Measurements from ENCODE around the gene SLC15A3.

Gene SLC15A3

DNA sequence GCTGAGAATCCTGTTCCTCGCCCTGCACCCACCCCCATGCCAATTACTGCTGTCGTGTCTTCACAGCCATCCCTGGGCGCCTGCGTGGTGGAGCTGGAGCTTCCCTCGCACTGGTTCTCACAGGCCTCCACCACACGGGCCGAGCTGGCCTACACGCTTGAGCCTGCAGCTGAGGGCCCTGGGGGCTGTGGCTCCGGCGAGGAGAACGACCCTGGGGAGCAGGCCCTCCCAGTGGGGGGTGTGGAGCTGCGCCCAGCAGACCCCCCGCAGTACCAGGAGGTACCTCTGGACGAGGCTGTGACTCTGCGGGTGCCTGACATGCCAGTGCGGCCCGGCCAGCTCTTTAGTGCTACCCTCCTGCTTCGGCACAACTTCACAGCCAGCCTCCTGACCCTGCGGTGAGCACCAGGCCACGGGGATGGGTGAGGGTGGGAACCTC is 23.4 kb downstream of the SLC15A3 start:
- H3K4me1 Mint-ChIP-seq (ENCODE audit: low read depth in 2 of 2), result peaks cover 5 to 6% of the 10 kb centered on the region in 2 donors
- DNase-seq, result no peak
- H3K9me3 Mint-ChIP-seq, result no peaks in the 10 kb centered on the region
- ATAC-seq (replicated peaks), result no peak
- no peak overlapping the region for H3K4me3 Mint-ChIP-seq
- H3K36me3 Mint-ChIP-seq (ENCODE audit: insufficient read depth), result peaks cover 3% of the 10 kb centered on the region
- H3K27ac Mint-ChIP-seq, result no peak overlapping the region
- peaks cover 12 to 62% of the 10 kb centered on the region in 2 donors for H3K27me3 Mint-ChIP-seq

DNA sequence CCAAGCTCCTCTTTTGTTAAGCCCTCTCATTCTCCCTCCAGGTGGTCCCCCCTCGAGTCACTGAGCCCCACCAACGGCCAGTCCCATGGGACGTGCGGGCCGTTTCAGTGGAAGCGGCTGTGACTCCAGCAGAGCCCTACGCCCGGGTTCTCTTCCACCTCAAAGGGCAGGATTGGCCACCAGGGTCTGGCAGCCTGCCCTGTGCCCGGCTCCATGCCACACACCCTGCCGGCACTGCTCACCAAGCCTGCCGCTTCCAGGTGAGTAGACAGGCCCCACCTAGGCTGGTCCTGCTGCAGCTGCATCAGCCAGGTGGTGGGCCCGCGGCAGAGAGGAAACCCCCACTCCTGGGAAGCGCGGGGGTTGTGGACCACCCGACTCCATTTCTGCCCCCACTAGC is 24.4 kb downstream of the SLC15A3 start:
- DNase-seq (no peak), ATAC-seq (replicated peaks) (no peak)
- H3K27ac Mint-ChIP-seq, result no peak overlapping the region
- no peak overlapping the region for H3K4me3 Mint-ChIP-seq
- H3K9me3 Mint-ChIP-seq, result no peaks in the 10 kb centered on the region
- peaks cover 12 to 72% of the 10 kb centered on the region in 2 donors for H3K27me3 Mint-ChIP-seq
- H3K4me1 Mint-ChIP-seq (ENCODE audit: low read depth in 2 of 2), result peaks cover 7 to 9% of the 10 kb centered on the region in 2 donors
- H3K36me3 Mint-ChIP-seq (ENCODE audit: insufficient read depth), result peaks cover 3% of the 10 kb centered on the region

DNA sequence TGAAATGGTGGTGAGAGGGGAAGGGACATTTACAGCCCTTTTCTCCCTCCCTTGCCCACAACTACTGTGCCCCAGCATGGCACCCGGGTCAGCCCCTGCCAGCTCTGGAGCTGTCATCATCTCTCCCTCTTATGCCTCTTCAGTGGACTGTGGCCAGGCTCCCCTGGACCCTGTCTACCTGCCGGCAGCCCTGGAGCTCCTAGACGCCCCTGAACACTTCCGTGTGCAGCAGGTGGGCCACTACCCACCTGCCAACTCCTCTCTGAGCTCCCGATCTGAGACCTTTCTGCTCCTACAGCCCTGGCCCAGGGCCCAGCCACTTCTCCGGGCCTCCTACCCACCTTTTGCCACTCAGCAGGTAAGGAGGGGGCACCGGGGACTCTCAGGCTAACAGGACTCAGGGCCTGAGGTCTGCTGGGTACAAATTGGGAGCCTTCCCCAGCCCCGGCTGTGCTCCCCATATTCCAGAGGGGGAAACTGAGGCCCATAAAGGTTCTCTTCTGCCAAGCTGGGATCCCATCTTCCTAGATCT is 24.8 kb downstream of the SLC15A3 start:
- Mint-ChIP-seq H3K27ac (no peak overlapping the region), H3K4me3 (no peak overlapping the region), H3K9me3 (no peaks in the 10 kb centered on the region), H3K36me3 (ENCODE audit: insufficient read depth) (peaks cover 5% of the 10 kb centered on the region), H3K4me1 (ENCODE audit: low read depth in 2 of 2) (peaks cover 11 to 13% of the 10 kb centered on the region in 2 donors), H3K27me3 (peaks cover 12 to 77% of the 10 kb centered on the region in 2 donors)
- DNase-seq (no peak), ATAC-seq (replicated peaks) (no peak)

DNA sequence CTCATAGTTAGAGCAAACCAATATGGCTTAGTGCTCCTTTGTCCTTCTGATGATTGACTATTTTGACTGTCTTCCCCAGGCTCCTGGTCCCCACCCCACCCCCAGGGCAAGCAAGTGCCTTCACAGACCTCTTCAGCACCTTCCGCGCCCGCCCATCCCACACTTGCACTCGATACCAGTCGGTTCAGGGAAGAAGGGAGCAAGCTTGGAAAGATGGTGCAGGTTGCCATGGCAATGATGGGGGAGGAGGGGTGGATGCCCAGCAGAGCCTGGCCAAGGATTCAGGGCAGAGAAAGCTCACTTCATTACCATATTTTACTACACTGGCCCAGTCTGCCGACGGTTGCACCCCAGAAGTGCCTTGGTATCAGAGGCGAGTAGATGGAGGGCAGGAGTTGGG is 25.5 kb downstream of the SLC15A3 start:
- no peak overlapping the region for H3K4me3 Mint-ChIP-seq
- peaks cover 12 to 78% of the 10 kb centered on the region in 2 donors for H3K27me3 Mint-ChIP-seq
- no peak overlapping the region for H3K27ac Mint-ChIP-seq
- DNase-seq (no peak), ATAC-seq (replicated peaks) (no peak)
- H3K9me3 Mint-ChIP-seq, result no peaks in the 10 kb centered on the region
- peaks cover 11 to 13% of the 10 kb centered on the region in 2 donors for H3K4me1 Mint-ChIP-seq (ENCODE audit: low read depth in 2 of 2)
- peaks cover 8% of the 10 kb centered on the region for H3K36me3 Mint-ChIP-seq (ENCODE audit: insufficient read depth)

DNA sequence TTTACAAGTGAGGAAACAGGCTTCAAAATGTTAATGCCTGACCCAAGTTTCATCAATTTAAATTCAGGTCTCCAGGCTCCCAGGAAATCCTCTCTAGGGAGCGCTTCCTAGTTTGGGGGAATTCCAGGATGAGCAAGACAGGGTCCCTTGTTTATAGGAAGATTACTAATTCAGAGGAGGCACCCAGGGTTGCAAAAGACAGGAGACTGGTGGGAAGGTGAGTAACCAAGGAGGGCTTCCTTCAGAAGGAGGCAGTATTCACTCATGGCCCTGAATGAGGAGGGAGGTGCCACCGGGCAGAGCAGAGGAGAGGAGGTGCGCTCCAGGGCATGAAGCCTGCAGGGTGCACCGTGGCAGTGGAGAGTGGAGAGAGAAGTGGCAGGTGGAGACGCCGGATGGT is 26.1 kb downstream of the SLC15A3 start:
- peaks cover 13% of the 10 kb centered on the region for H3K36me3 Mint-ChIP-seq (ENCODE audit: insufficient read depth)
- ATAC-seq (replicated peaks), result no peak
- peak overlapping the region in 1 of 2 donors; percentile 70 for H3K4me3 Mint-ChIP-seq
- H3K27me3 Mint-ChIP-seq, result peaks cover 10 to 72% of the 10 kb centered on the region in 2 donors
- no peak overlapping the region for H3K27ac Mint-ChIP-seq
- no peaks in the 10 kb centered on the region for H3K9me3 Mint-ChIP-seq
- H3K4me1 Mint-ChIP-seq (ENCODE audit: low read depth in 2 of 2), result peaks cover 11 to 13% of the 10 kb centered on the region in 2 donors
- DNase-seq, result no peak

DNA sequence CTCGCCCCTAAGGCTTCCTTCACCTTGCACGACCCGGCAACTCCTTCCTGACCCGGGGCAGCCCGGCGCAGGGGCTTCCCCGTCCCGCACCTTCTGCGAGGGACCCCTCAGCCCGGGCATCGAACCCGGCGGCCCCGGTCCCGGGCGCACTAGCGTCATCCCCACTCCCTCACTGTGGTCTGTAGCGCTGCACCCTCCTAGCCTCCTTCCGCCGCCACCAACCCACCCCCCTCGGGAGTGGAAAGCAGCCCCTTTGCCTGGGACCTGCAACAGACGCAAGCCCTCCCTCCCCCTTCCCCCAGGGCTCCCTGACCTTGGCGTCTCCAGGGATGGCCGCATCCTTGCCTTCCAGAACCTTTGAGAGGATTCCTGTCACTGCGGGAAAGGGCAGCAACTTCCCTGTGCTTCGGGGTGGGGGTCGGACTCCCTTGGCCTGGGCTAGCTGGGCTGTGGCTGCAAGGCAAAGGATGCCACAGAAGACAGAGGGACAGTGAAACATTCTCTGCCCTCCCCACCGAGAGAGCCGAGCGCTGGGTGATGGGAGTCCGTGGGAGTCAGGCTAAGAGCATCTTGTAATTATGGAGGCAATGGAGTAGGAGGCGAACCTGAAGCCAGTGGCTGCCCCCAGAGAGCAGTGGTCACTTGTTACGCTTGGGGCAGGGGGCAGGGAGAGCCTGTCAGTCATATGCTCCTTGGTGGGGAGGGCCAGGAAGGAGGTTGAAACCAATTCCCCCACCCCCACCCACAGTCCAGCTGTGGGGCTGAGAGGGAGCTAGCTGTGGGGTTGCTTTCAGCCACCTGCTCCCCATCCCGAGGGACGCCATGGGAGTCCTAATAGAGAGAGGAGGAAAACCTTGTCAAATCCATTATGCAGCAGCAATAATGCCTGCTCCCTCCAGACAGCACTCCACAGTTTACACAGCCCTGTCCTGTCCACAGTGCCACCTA is 26.8 kb downstream of the SLC15A3 start:
- Mint-ChIP-seq H3K36me3 (ENCODE audit: insufficient read depth) (peaks cover 20% of the 10 kb centered on the region), H3K27me3 (peaks cover 6 to 65% of the 10 kb centered on the region in 2 donors), H3K27ac (peak overlapping the region in 1 of 2 donors; percentile 28), H3K9me3 (no peaks in the 10 kb centered on the region), H3K4me3 (peak overlapping the region; percentile 66 to 70), H3K4me1 (ENCODE audit: low read depth in 2 of 2) (peaks cover 11 to 13% of the 10 kb centered on the region in 2 donors)
- no peak for DNase-seq
- ATAC-seq (replicated peaks), result peak; percentile 69

DNA sequence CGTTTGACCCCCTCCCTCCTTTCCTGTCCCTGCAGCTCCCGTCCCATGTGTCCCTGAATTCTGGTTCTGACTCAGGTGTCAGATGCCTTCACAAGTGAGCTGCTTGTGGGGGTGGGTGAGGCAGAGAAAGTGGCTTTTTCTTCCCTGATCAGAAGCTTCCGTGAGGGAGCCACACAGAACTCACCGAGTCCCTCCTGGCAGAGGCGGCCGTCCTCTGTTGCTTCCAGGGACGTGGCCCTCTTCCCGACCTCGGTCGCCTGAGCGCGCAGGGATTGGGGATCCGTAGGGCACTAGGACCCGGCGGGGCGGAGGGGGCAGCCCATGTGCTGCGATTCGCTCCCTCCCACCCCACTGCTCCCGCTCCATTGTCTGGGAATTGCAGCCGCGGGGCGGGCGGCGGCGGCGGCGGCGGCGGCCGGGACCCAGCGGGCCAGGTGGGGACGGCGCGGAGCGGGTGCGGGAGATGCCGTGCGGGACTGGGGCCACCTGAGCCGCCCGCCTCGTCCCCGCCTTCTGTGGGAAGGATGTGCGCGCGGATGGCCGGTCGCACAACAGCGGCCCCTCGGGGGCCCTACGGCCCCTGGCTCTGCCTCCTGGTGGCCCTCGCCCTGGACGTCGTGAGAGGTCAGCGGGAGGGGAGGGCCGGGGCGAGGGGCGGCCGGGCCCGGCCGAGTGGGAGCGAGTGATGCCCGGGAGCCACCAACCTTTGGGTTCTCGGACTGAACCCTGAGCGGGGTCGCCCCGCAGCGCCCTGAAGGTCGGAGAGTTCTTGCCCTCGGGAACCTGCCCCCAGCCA is 27.7 kb downstream of the SLC15A3 start, which contains the start of gene TMEM132A:
TSS of gene TMEM132A (plus strand) at position 351 of the 796 bp plus-strand sequence. CDS start at position 525, 174 bp downstream.
- H3K4me1 Mint-ChIP-seq (ENCODE audit: low read depth in 2 of 2), result peaks cover 11 to 13% of the 10 kb centered on the region in 2 donors
- DNase-seq, result no peak

DNA sequence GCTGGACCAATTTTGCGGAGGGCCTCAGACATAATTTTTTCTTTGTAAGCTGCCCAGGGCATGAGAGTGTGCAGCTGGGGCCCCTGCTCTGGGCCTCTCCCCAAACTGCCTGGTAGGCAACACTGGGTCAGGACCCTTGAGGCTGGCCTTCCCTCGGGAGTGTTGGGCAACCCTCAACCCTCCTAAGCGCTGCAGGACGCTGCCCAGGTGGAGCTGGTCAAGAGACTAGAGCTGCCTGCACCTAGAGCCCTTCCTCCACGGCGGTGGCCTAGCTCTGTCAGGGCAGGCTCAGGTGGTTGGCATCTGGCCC is 28.2 kb downstream of the SLC15A3 start:
- Mint-ChIP-seq H3K9me3 (no peaks in the 10 kb centered on the region), H3K36me3 (ENCODE audit: insufficient read depth) (peaks cover 27% of the 10 kb centered on the region), H3K4me1 (ENCODE audit: low read depth in 2 of 2) (peaks cover 11 to 13% of the 10 kb centered on the region in 2 donors), H3K27ac (no peak overlapping the region), H3K27me3 (peaks cover 6 to 53% of the 10 kb centered on the region in 2 donors), H3K4me3 (peak overlapping the region; percentile 66 to 70)
- DNase-seq (no peak), ATAC-seq (replicated peaks) (no peak)

More for the DNA sequence above, 27.7 kb downstream of the SLC15A3 start, which contains the start of gene TMEM132A:
- peak within 1 kb of the TSS; percentile 66 to 70 for H3K4me3 Mint-ChIP-seq
- H3K36me3 Mint-ChIP-seq (ENCODE audit: insufficient read depth), result peaks cover 27% of the 10 kb centered on the region
- peak within 1 kb of the TSS in 1 of 2 donors; percentile 28 for H3K27ac Mint-ChIP-seq
- H3K27me3 Mint-ChIP-seq, result peaks cover 6 to 56% of the 10 kb centered on the region in 2 donors
- H3K9me3 Mint-ChIP-seq, result no peaks in the 10 kb centered on the region
- peak; percentile 44 for ATAC-seq (replicated peaks)

DNA sequence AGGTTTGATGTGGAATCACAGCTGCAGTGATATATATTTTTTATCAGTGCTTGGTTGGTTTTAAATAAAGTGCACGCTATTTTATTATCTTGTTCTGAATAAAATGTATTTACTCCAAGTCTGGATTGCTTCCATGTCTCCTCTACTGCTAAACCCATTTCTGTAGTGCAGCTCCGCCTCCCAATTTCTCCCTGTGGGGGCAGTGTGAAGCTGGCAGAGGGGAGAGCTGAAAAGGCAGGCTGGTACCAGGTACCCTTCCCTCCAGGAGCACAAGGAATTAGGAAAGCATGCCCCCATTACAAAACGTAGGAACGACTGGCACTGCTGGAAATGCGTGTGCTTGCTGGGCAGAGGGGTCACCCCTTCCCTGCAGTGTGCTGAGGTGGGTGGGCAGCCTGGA is 28.6 kb downstream of the SLC15A3 start:
- Mint-ChIP-seq H3K4me1 (ENCODE audit: low read depth in 2 of 2) (peaks cover 11 to 13% of the 10 kb centered on the region in 2 donors), H3K36me3 (ENCODE audit: insufficient read depth) (peaks cover 28% of the 10 kb centered on the region), H3K9me3 (no peaks in the 10 kb centered on the region), H3K27me3 (peaks cover 6 to 53% of the 10 kb centered on the region in 2 donors), H3K27ac (no peak overlapping the region), H3K4me3 (peak overlapping the region in 1 of 2 donors; percentile 66)
- no peak for ATAC-seq (replicated peaks)
- no peak for DNase-seq

DNA sequence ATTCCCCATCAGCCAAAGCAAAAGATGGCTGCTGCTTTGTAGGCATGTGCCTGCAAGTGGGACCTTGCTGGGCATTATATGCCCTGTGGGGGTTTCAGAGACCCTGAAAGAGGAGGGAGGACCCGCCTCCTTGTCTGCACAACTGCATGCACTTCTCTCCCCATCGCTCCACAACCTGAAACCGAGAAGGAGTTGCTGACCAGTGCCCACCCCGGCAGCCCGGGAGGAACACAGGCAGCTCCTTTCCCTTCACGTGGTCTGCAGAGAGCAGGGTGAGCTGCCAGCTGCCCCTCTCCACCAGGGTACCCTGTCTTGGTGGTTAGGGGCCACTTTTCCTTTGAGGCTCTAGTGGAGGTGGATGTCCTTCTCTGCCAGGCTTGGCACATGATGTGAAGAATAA is 29.1 kb downstream of the SLC15A3 start:
- Mint-ChIP-seq H3K4me1 (ENCODE audit: low read depth in 2 of 2) (peaks cover 13% of the 10 kb centered on the region in 2 donors), H3K4me3 (no peak overlapping the region), H3K9me3 (no peaks in the 10 kb centered on the region), H3K27ac (peak overlapping the region in 1 of 2 donors; percentile 31), H3K27me3 (peaks cover 6 to 53% of the 10 kb centered on the region in 2 donors), H3K36me3 (ENCODE audit: insufficient read depth) (peaks cover 32% of the 10 kb centered on the region)
- ATAC-seq (replicated peaks) (no peak), DNase-seq (no peak)

DNA sequence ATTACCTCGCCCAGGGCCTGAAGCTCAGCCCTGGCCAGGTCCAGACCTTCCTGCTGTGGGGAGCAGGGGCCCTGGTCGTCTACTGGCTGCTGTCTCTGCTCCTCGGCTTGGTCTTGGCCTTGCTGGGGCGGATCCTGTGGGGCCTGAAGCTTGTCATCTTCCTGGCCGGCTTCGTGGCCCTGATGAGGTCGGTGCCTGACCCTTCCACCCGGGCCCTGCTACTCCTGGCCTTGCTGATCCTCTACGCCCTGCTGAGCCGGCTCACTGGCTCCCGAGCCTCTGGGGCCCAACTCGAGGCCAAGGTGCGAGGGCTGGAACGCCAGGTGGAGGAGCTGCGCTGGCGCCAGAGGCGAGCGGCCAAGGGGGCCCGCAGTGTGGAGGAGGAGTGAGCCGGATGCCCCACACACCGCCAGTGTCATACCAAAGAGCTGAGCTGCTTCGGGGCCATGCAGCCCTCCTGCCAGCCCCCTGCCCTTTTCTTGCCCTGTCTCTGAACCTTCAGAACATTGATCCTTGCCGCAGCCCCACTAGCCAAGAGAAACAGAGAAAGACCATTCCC is 30.1 kb downstream of the SLC15A3 start:
- peaks cover 17 to 18% of the 10 kb centered on the region in 2 donors for H3K4me1 Mint-ChIP-seq (ENCODE audit: low read depth in 2 of 2)
- H3K27me3 Mint-ChIP-seq, result peaks cover 6 to 44% of the 10 kb centered on the region in 2 donors
- no peak for DNase-seq
- peak overlapping the region in 1 of 2 donors; percentile 31 for H3K27ac Mint-ChIP-seq
- no peak overlapping the region for H3K4me3 Mint-ChIP-seq
- H3K9me3 Mint-ChIP-seq, result no peaks in the 10 kb centered on the region
- peaks cover 29% of the 10 kb centered on the region for H3K36me3 Mint-ChIP-seq (ENCODE audit: insufficient read depth)
- no peak for ATAC-seq (replicated peaks)

DNA sequence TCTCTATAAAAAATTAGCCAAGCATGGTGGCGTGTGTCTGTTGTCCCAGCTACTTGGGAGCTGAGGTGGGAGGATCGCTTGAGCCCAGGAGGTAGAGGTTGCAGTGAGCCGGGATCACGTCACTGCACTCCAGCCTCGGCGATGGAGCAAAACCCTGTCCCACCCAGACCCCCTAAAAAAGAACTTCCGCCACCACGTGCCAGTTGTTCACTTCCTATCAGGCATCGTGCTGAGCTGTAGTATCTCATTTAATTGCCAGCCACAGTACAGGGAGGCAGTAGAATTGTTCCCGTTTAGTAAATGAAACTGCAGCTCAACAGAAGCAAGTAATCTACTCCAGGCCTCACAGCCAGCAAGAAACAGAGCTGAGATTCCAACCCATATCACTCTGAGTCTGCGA is 30.7 kb downstream of the SLC15A3 start:
- peaks cover 29% of the 10 kb centered on the region for H3K36me3 Mint-ChIP-seq (ENCODE audit: insufficient read depth)
- peaks cover 6 to 38% of the 10 kb centered on the region in 2 donors for H3K27me3 Mint-ChIP-seq
- H3K4me1 Mint-ChIP-seq (ENCODE audit: low read depth in 2 of 2), result peaks cover 18 to 21% of the 10 kb centered on the region in 2 donors
- no peak for DNase-seq
- H3K9me3 Mint-ChIP-seq, result no peaks in the 10 kb centered on the region
- H3K27ac Mint-ChIP-seq, result no peak overlapping the region
- ATAC-seq (replicated peaks), result no peak
- H3K4me3 Mint-ChIP-seq, result no peak overlapping the region

DNA sequence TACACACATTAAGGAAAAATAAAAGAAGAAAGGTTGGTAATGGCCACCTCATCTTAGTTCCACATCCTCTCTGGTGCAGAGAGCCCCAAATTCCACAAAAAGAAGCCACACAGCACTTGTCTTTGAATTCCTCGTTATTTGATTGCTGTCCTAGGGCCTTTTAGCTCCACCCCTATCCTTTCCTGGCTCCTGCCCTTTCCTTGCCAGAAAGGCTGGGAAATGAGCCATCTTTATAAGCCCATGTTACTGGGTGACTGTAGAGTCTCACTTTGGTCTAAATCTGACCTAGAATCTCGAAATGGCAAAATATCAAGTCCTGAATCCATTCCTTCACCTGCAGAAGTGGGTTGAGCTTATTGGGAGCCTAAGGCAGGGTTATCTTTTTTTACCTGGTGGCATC is 32.0 kb downstream of the SLC15A3 start:
- H3K36me3 Mint-ChIP-seq (ENCODE audit: insufficient read depth), result peaks cover 38% of the 10 kb centered on the region
- ATAC-seq (replicated peaks) (no peak), DNase-seq (no peak)
- H3K9me3 Mint-ChIP-seq, result no peaks in the 10 kb centered on the region
- no peak overlapping the region for H3K27ac Mint-ChIP-seq
- H3K27me3 Mint-ChIP-seq, result peaks cover under 1 to 25% of the 10 kb centered on the region in 2 donors
- peaks cover 24 to 28% of the 10 kb centered on the region in 2 donors for H3K4me1 Mint-ChIP-seq (ENCODE audit: low read depth in 2 of 2)
- no peak overlapping the region for H3K4me3 Mint-ChIP-seq

Data from effector memory CD8-positive, alpha-beta T cell (primary cell).